ENCODE measurements around the gene FKBP8. TPM values are rescaled to one million over a fixed set of nuclear protein-coding genes. Genes with fewer than 3 reads are reported as not detected.

Gene FKBP8
- total RNA-seq, 2 donors from 2014 or later, result 192 to 345 TPM

DNA sequence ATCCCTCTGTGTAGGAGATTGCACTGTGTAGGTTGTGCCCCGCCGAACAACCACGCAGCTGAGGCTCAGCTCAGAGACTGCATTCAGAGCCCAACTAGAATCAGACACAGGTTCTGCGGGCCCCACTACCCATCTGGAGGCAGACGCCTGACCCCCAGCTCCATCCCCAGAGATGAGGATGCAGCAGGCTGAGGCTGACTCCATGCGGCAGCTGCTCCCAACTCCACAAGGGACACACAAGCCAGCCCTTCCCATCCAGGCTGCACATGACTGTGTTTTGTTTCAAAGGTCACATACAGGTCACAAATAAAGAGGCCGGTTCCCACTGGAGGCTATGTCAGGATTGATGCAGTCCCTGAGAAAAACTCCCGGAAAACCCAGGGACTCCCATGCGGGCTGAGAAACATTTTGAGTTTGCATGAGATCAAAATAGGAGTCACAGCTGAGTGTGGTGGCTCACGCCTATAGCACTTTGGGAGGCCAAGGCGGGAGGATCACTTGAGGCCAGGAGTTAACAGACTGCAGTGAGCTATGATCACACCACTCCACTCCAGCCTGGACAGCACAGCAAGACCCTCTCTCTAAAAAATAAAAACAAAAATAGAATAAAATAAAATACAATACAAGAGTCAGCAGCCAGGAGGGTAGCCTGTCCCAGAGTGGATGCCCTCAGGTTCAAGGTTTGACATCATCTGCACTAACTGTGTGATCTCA is 35.5 kb downstream of the FKBP8 start:
- no peak overlapping the region for H3K4me3 ChIP-seq
- H3K27me3 ChIP-seq, result no peaks in the 10 kb centered on the region
- no peaks in the 10 kb centered on the region for H3K9me3 ChIP-seq
- DNase-seq (ENCODE audit: low spot score), result no peak
- peaks cover 4 to 93% of the 10 kb centered on the region in 2 donors for H3K4me1 ChIP-seq
- peak overlapping the region; percentile 83 to 95 for H3K27ac ChIP-seq
- H3K36me3 ChIP-seq, result no peaks in the 10 kb centered on the region
- TF ChIP-seq, protein P1, sequence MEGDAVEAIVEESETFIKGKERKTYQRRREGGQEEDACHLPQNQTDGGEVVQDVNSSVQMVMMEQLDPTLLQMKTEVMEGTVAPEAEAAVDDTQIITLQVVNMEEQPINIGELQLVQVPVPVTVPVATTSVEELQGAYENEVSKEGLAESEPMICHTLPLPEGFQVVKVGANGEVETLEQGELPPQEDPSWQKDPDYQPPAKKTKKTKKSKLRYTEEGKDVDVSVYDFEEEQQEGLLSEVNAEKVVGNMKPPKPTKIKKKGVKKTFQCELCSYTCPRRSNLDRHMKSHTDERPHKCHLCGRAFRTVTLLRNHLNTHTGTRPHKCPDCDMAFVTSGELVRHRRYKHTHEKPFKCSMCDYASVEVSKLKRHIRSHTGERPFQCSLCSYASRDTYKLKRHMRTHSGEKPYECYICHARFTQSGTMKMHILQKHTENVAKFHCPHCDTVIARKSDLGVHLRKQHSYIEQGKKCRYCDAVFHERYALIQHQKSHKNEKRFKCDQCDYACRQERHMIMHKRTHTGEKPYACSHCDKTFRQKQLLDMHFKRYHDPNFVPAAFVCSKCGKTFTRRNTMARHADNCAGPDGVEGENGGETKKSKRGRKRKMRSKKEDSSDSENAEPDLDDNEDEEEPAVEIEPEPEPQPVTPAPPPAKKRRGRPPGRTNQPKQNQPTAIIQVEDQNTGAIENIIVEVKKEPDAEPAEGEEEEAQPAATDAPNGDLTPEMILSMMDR (IDR thresholded peaks at IDR 0.05), result peak in 1 of 2 donors; percentile 31

DNA sequence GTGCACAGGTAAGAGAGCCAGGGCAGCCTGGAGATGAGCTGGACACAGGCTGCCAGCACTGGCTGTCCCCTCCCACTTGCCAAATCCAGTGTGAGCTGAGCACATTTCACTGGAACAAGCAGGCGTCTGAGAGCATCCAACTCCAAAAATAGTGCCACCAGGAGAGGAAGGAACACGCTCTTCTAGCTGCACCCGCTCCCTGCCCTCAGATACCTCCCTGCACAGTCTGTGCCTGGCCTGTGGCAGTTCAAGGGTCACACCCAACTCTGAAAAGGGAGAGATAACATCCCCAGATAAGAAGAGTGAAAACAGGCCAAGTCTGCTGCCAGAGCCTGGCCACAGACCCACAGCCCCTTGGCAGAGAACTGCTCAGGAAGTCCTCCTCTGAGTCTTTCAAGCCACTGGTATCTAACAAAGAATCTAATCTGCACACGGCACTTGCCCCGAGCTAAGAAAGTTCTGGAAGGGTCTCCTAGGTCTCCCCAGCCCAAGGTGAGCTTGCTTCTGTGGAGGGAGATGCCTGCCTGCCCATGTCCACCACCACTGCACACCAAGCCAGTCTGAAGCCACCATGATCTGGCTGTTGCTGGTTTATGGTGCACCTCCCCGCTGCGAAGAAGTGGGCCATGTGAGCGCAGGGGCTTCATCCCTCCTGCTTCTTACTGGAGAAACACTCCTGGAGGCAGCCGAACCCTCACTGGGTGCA is 36.2 kb downstream of the FKBP8 start:
- Histone ChIP-seq H3K4me1 (peaks cover 4 to 93% of the 10 kb centered on the region in 2 donors), H3K36me3 (no peaks in the 10 kb centered on the region), H3K27ac (peak overlapping the region; percentile 83 to 95), H3K27me3 (no peaks in the 10 kb centered on the region), H3K4me3 (no peak overlapping the region), H3K9me3 (no peaks in the 10 kb centered on the region)
- DNase-seq (ENCODE audit: low spot score), result no peak
- TF ChIP-seq, protein P1 (IDR thresholded peaks at IDR 0.05), result no peak

- Histone ChIP-seq H3K27me3 (no peaks in the 10 kb centered on the region), H3K4me1 (peaks cover 4 to 95% of the 10 kb centered on the region in 2 donors), H3K9me3 (no peaks in the 10 kb centered on the region), H3K27ac (peak overlapping the region; percentile 83 to 95), H3K36me3 (no peaks in the 10 kb centered on the region), H3K4me3 (no peak overlapping the region)
- TF ChIP-seq, protein P1 (IDR thresholded peaks at IDR 0.05), result no peak
- no peak for DNase-seq (ENCODE audit: low spot score)
Observed at GRCh38 chr19:18506101-18506930, 37.1 kb downstream of the FKBP8 start.

DNA sequence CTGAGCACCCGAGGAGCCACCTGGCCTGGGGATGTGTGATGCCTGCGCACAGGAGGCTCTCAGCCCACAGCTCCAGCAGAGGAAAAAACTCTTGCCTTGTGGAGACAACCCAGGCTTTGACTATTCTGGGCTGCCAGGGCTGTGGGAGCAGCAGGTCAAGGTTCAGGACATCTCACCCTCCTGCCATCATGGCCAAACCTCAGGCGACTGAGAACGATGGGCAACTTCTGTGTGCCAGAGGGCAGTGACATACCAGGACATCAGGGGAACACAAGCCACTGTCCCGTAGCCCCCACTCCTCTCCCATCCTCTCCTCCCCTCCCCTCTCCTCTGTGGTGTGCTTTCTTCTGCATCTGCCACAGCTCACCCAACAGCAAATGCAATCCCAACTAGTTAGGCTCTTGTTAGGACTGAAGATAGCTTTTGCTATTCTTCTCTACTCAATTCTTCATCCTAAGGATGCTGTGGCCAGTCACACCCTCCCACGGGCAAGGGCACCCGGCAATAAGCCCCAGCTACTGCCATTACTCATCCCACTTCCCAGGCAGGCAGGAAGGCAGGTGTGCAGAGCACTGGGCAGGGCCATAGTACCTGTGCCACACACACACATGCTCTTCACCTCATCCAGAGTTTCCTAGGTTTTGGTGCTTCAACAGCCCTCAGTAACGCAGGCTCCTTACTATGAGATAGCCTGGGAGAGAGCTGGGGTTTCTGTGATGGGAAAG is 38.3 kb downstream of the FKBP8 start:
- H3K9me3 ChIP-seq, result no peaks in the 10 kb centered on the region
- H3K4me1 ChIP-seq, result peaks cover 4 to 100% of the 10 kb centered on the region in 2 donors
- no peak overlapping the region for H3K4me3 ChIP-seq
- TF ChIP-seq, protein P1 (IDR thresholded peaks at IDR 0.05), result no peak
- H3K27ac ChIP-seq, result peak overlapping the region; percentile 83 to 95
- no peak for DNase-seq (ENCODE audit: low spot score)
- no peaks in the 10 kb centered on the region for H3K36me3 ChIP-seq
- H3K27me3 ChIP-seq, result no peaks in the 10 kb centered on the region

Measured in right atrium auricular region (tissue), 2 donors.